Airway epithelial cell (primary cell): Measurements from ENCODE around the gene DCAF15. TPM values are rescaled to one million over a fixed set of nuclear protein-coding genes. Genes with fewer than 3 reads are reported as not detected.

Experiments
- total RNA-seq: library from RNA; depleted of rRNA; stranded (reverse); fragments of >200 nt; gene quantifications from 2 replicates; pipeline ENCODE4 v1.2.3, GENCODE V29; 2015

The DCAF15 gene, protein sequence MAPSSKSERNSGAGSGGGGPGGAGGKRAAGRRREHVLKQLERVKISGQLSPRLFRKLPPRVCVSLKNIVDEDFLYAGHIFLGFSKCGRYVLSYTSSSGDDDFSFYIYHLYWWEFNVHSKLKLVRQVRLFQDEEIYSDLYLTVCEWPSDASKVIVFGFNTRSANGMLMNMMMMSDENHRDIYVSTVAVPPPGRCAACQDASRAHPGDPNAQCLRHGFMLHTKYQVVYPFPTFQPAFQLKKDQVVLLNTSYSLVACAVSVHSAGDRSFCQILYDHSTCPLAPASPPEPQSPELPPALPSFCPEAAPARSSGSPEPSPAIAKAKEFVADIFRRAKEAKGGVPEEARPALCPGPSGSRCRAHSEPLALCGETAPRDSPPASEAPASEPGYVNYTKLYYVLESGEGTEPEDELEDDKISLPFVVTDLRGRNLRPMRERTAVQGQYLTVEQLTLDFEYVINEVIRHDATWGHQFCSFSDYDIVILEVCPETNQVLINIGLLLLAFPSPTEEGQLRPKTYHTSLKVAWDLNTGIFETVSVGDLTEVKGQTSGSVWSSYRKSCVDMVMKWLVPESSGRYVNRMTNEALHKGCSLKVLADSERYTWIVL
- total RNA-seq = 22.8 and 32.9 TPM in 2 replicates

GRCh38 chr19:13952154-13952930 lies at the start of gene DCAF15:
DCAF15 (plus strand) TSS chr19:13952509; CDS start chr19:13952513, 4 bp downstream.

GRCh38 chr19:13905634-13906520 lies 46.4 kb upstream of the DCAF15 start, which contains the start of the genes BRME1 and CC2D1A:
BRME1 (minus strand) TSS chr19:13906117; CDS start chr19:13904892, 1,225 bp downstream.
CC2D1A (plus strand) TSS chr19:13906201; CDS start chr19:13906442, 241 bp downstream.

GRCh38 chr19:13938301-13939064 lies 13.8 kb upstream of the DCAF15 start, which contains the start of gene PODNL1:
PODNL1 (minus strand) TSS chr19:13938417; CDS start chr19:13938181, 236 bp downstream.

DNA sequence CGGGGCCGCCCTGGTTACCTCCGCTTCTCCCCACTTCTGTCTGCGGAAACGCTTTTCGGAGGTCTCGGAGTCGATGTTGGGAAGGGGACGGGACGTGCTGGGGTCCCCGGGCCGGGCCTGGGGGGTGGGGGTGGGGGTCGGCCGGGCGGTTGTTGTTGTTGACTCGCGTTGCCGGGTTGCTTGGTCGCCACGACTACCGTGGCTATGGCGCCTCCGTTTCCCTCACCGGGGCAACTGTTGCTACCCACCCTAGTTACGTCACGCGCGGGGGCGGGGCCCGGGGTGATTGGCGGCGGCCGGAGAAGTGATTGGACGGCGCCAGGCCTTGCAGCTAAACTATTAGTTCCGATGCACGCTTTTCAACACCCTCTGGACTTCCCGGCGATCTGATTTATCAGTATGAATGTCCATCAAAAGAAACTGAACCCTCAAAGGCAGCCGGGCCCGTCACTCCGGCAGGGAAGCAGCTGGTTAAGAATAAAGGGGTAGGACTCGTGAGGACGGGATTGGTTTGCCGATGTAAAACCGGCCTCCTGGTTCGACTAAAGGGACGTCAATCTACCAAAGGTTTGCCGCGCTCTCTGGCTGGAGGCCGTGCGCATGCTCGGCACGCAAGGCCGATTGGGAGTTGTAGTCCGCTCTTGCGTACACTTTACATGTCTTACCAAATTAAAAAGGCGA lies 53.9 kb downstream of the DCAF15 start, which contains the start of gene RFX1:
Gene RFX1, minus strand, starts transcription at position 236 of the 681 bp plus-strand sequence. CDS start 12,477 bp downstream, outside the sequence.

Other genes starting within 250 kb of the DCAF15 start
- gene MRI1, start 188.0 kb upstream of the DCAF15 start, total RNA-seq = 54.7 and 61.5 TPM in 2 replicates
- 183 and 353 TPM in 2 replicates for gene C19orf53, start 178.1 kb upstream of the DCAF15 start, total RNA-seq
- gene ZSWIM4, start 157.1 kb upstream of the DCAF15 start, total RNA-seq = 6.9 and 7.1 TPM in 2 replicates
- not detected in 2 replicates for gene NANOS3, start 75.4 kb upstream of the DCAF15 start, total RNA-seq
- 0.99 and 5.7 TPM in 2 replicates for gene BRME1, start 46.4 kb upstream of the DCAF15 start, total RNA-seq
- gene CC2D1A, start 46.3 kb upstream of the DCAF15 start, total RNA-seq = 24.8 and 37.5 TPM in 2 replicates
- 2.6 and 7.2 TPM in 2 replicates for gene PODNL1, start 14.1 kb upstream of the DCAF15 start, total RNA-seq
- 4.2 and 5.6 TPM in 2 replicates for gene RFX1, start 53.8 kb downstream of the DCAF15 start, total RNA-seq
- gene RLN3, start 75.6 kb downstream of the DCAF15 start, total RNA-seq = not detected in 2 replicates
- gene IL27RA, start 79.3 kb downstream of the DCAF15 start, total RNA-seq = 3.4 and 5.1 TPM in 2 replicates
- 0.07 TPM in 1 of 2 replicates, not detected in the other for gene PALM3, start 109.6 kb downstream of the DCAF15 start, total RNA-seq
- 2.3 and 2.6 TPM in 2 replicates for gene MISP3, start 120.3 kb downstream of the DCAF15 start, total RNA-seq
- gene C19orf67, start 133.3 kb downstream of the DCAF15 start, total RNA-seq = not detected in 2 replicates
- gene SAMD1, start 138.2 kb downstream of the DCAF15 start, total RNA-seq = 48.9 and 52.2 TPM in 2 replicates
- gene PRKACA, start 165.3 kb downstream of the DCAF15 start, total RNA-seq = 51.5 and 51.9 TPM in 2 replicates
- 35.2 and 71.2 TPM in 2 replicates for gene ASF1B, start 184.1 kb downstream of the DCAF15 start, total RNA-seq